Large intestine (tissue), 3 donors: ENCODE results near the gene PSMB11. TPM values are rescaled to one million over a fixed set of nuclear protein-coding genes. Genes with fewer than 3 reads are reported as not detected.

Experiments used
- DNase-seq, 2 donors: peaks; one replicate each; pipeline versions ENCODE4 v3.0.0 to v3.0.0-alpha.2; 2013
- H3K27ac ChIP-seq: one replicate; pipeline ENCODE4 v1.5.1; 2013; ENCODE audit warnings: low read length
- H3K27me3 ChIP-seq: 2 replicates; pipeline ENCODE4 v1.6.1; 2013; ENCODE audit warnings: low read length; ENCODE audit not compliant: control insufficient read depth, insufficient read depth
- H3K36me3 ChIP-seq: 2 replicates; pipeline ENCODE4 v1.6.1; 2013; ENCODE audit warnings: low read length; ENCODE audit not compliant: control insufficient read depth, insufficient read depth
- H3K4me1 ChIP-seq: one replicate; pipeline ENCODE4 v1.6.1; 2013; ENCODE audit warnings: low read length; ENCODE audit not compliant: control insufficient read depth, insufficient read depth
- H3K4me3 ChIP-seq: one replicate; pipeline ENCODE4 v1.5.1; 2013; ENCODE audit warnings: low read length
- H3K9me3 ChIP-seq: one replicate; pipeline ENCODE4 v1.6.1; 2013; ENCODE audit warnings: mild to moderate bottlenecking, low read depth, low read length, moderate library complexity; ENCODE audit not compliant: control insufficient read depth
- WGBS: methylation state at CpG from one replicate; pipeline ENCODE4 v1.1.5; 2013; ENCODE audit warnings: low lambda C conversion rate; ENCODE audit not compliant: insufficient coverage; 5-methylcytosine and 5-hydroxymethylcytosine counted together
- polyA plus RNA-seq: library from polyadenylated mRNA; unstranded; fragments of 120-200 nt; gene quantifications from one replicate; pipeline ENCODE4 v1.2.1, GENCODE V29; 2013

PSMB11 gene
- polyA plus RNA-seq, 1 donor = not detected

GRCh38 chr14:23045419-23046357 is 3.7 kb downstream of the PSMB11 start:
- WGBS = no CpG with 5 or more reads among the region's 13 CpGs
- Histone ChIP-seq H3K9me3 (peaks cover 3% of the 10 kb centered on the region), H3K4me3 (no peak overlapping the region), H3K36me3 (no peaks in the 10 kb centered on the region), H3K27me3 (no peaks in the 10 kb centered on the region), H3K4me1 (no peaks in the 10 kb centered on the region), H3K27ac (no peak overlapping the region)
- DNase-seq = no peak

DNA sequence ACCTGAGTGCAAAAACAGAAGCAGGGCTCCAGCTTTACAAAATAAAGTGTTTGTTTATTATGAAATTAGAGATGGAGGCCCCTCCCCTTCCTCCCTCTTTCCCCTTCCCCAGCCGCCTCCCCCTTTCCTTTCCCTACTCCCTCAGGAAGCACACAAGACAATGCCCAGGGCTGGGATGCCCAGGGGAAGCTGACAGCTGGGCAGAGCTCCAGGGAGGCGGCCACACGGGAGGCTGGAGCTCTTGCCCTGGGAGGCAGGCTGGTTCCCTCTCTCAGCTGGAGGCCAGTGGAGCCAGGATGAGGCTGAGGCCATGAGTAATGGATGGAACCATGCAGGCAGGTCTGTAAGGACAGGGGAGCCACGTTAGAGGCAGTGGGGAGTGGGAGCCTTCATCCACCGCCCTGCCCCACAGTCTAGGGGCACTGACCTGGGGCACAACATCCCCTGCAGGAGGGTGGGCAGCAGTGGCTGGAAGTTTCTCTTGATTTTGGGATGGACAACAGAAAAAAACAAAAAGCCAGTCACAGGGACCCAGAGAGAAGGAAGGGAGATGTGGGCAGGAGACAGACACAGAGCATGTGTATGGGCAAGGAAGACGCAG is 5.1 kb downstream of the PSMB11 start:
- Histone ChIP-seq H3K27me3 (no peaks in the 10 kb centered on the region), H3K9me3 (peaks cover 3% of the 10 kb centered on the region), H3K4me1 (no peaks in the 10 kb centered on the region), H3K27ac (no peak overlapping the region), H3K36me3 (no peaks in the 10 kb centered on the region), H3K4me3 (no peak overlapping the region)
- WGBS = no CpG with 5 or more reads among the region's 6 CpGs
- no peak for DNase-seq

DNA sequence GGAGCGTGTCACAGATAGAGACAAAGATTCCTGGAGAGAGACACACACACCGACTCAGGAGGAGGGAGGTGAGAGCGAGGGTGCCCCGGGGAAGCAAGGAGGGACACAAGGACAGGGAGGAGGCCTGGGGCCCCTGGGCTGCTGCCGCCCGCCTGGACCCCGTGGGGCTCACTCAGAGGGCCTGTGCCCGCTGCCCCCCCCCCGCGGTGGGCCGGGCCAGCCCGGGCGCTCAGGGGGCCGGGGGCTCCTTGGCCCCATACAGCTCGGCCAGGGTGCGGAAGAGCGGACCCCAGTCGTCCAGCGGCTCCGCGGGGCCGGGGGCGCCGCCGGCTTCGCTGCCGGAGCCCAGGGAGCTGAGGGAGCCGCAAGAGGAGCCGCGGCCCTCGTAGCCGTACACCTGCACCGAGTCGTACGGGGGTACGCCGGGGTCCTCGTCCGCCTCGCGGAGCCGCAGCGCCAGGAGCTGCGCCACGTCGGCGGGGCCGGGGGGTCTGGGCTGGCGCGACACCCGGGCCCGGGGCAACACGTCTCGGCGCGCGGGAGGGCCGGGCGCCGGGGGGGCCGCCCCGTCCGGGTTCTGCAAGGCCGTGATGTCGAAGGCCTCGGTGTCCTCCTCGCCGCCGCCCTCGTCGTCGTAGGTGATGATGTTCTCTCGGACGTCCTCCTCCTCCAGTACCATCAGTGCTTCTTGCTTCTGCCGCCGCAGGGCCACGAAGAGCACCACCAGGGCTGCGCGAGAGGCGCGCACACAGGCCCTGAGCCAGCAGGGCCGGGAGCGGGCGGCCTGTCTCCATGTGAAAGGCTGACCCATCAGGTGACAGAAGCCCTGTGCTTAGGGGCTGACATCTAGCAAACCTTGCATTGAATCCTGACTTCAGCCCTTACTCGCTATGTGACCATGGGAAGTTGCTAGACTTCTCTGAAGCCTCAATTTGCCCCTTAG is 6.0 kb downstream of the PSMB11 start:
- H3K9me3 ChIP-seq = peaks cover 3% of the 10 kb centered on the region
- no peak for DNase-seq
- no peaks in the 10 kb centered on the region for H3K4me1 ChIP-seq
- no peak overlapping the region for H3K4me3 ChIP-seq
- WGBS = no CpG with 5 or more reads among the region's 85 CpGs
- H3K27ac ChIP-seq = no peak overlapping the region
- H3K36me3 ChIP-seq = no peaks in the 10 kb centered on the region
- H3K27me3 ChIP-seq = no peaks in the 10 kb centered on the region

GRCh38 chr14:23049011-23049410 is 7.0 kb downstream of the PSMB11 start:
- no peak overlapping the region for H3K4me3 ChIP-seq
- no peaks in the 10 kb centered on the region for H3K4me1 ChIP-seq
- no peaks in the 10 kb centered on the region for H3K27me3 ChIP-seq
- peaks cover 2% of the 10 kb centered on the region for H3K36me3 ChIP-seq
- no peak overlapping the region for H3K27ac ChIP-seq
- WGBS = no CpG with 5 or more reads among the region's 9 CpGs
- H3K9me3 ChIP-seq = peaks cover 3% of the 10 kb centered on the region
- no peak for DNase-seq

- WGBS = no CpG with 5 or more reads among the region's 5 CpGs
Measured at GRCh38 chr14:23051141-23052057, 9.4 kb downstream of the PSMB11 start.

DNA sequence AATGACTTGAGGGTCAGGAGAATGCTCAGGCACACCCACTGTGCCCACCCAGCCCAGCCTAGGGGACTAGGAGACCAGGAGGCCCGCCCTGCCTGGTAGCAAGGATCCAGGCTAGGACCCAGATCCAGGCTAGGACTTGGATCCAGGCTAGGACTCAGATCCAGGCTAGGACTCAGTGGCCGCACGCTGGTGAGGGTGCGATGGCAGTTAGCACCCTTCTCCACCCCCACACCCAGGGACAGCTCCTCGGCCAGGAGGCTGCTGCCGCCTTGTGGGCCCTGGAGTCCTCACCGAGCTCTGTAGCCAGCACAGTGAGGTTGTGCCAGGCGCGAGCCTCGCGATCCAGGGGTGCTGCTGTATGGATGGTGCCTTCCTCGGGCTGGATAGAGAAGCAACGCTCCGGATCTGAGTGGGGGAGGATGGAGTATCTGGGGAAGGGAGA is 10.2 kb downstream of the PSMB11 start:
- DNase-seq = no peak
- WGBS = no CpG with 5 or more reads among the region's 14 CpGs

More at GRCh38 chr14:23051141-23052057, 9.4 kb downstream of the PSMB11 start:
- Histone ChIP-seq H3K9me3 (peaks cover 3% of the 10 kb centered on the region), H3K4me1 (peaks cover 5% of the 10 kb centered on the region), H3K36me3 (peaks cover 2% of the 10 kb centered on the region), H3K4me3 (no peak overlapping the region), H3K27ac (no peak overlapping the region), H3K27me3 (no peaks in the 10 kb centered on the region)
- no peak for DNase-seq

DNA sequence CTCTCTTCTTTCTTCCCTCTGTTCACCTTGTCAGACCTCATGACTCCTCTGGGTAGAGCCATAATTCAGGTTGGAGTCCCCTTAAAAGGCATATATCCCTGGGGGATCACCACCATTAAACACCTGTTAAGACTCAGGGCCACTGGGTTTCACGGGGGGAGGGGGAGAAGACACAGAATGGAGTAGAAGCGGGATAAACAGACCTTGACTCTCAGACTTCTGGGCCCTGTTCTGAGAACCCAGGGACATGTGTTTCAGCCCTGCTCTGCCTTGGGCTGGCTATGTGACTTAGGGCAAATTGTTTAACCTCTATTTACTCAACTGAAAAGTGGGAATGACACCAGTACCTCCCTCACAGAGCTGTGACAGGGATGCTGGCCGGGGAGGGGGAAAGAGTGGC is 10.7 kb downstream of the PSMB11 start:
- WGBS = no CpG with 5 or more reads among the region's 3 CpGs
- Histone ChIP-seq H3K27ac (no peak overlapping the region), H3K9me3 (peaks cover 3% of the 10 kb centered on the region), H3K4me1 (peaks cover 13% of the 10 kb centered on the region), H3K27me3 (no peaks in the 10 kb centered on the region), H3K4me3 (no peak overlapping the region), H3K36me3 (peaks cover 2% of the 10 kb centered on the region)
- DNase-seq = no peak

More for the DNA sequence above, 10.2 kb downstream of the PSMB11 start:
- H3K9me3 ChIP-seq = peaks cover 3% of the 10 kb centered on the region
- H3K4me3 ChIP-seq = no peak overlapping the region
- no peak overlapping the region for H3K27ac ChIP-seq
- no peaks in the 10 kb centered on the region for H3K27me3 ChIP-seq
- H3K36me3 ChIP-seq = peaks cover 2% of the 10 kb centered on the region
- H3K4me1 ChIP-seq = peaks cover 13% of the 10 kb centered on the region

- no CpG with 5 or more reads among the region's 10 CpGs for WGBS
- H3K4me3 ChIP-seq = no peak overlapping the region
- no peaks in the 10 kb centered on the region for H3K27me3 ChIP-seq
- H3K9me3 ChIP-seq = peaks cover under 1% of the 10 kb centered on the region
- no peak for DNase-seq
- H3K36me3 ChIP-seq = peaks cover 2% of the 10 kb centered on the region
- peaks cover 13% of the 10 kb centered on the region for H3K4me1 ChIP-seq
- H3K27ac ChIP-seq = no peak overlapping the region
Measured at GRCh38 chr14:23053426-23053825, 11.4 kb downstream of the PSMB11 start.

- no peaks in the 10 kb centered on the region for H3K9me3 ChIP-seq
- H3K27me3 ChIP-seq = no peaks in the 10 kb centered on the region
- H3K4me1 ChIP-seq = peaks cover 13% of the 10 kb centered on the region
- DNase-seq = no peak
- H3K4me3 ChIP-seq = no peak overlapping the region
- H3K27ac ChIP-seq = no peak overlapping the region
- WGBS = no CpG with 5 or more reads among the region's 17 CpGs
- H3K36me3 ChIP-seq = peaks cover 10% of the 10 kb centered on the region
Measured at GRCh38 chr14:23054000-23054811, 12.2 kb downstream of the PSMB11 start.
